DMS114 treated with DMSO at 0.1 percent for 48 hours (cell line): ENCODE measurements around the gene SLC28A1.
A peak's percentile ranks its signal among the peaks of the same experiment; 100 is the strongest.

Experiments
- DNase-seq: peaks from one replicate; lab custom pipeline; 2025; ENCODE audit not compliant: unreplicated experiment; lab: John Stamatoyannopoulos, UW

The SLC28A1 gene

GRCh38 chr15:84883916-84884781 lies at the start of gene SLC28A1:
Gene SLC28A1 (plus strand): TSS chr15:84884662. CDS start chr15:84887761, 3,099 bp downstream.
- DNase-seq = no peak

- no peak for DNase-seq
These were observed 49.5 kb upstream of the SLC28A1 start for GRCh38 chr15:84834969-84835368.

GRCh38 chr15:84835661-84836337 lies 48.7 kb upstream of the SLC28A1 start:
- no peak for DNase-seq

GRCh38 chr15:84836844-84837243 lies 47.6 kb upstream of the SLC28A1 start:
- DNase-seq = no peak

GRCh38 chr15:84839714-84840113 lies 44.7 kb upstream of the SLC28A1 start:
- no peak for DNase-seq

GRCh38 chr15:84840255-84840654 lies 44.2 kb upstream of the SLC28A1 start:
- no peak for DNase-seq

- DNase-seq = no peak
These were observed 43.6 kb upstream of the SLC28A1 start for GRCh38 chr15:84840741-84841429.

GRCh38 chr15:84842781-84843180 lies 41.7 kb upstream of the SLC28A1 start:
- no peak for DNase-seq

- no peak for DNase-seq
These were observed 39.5 kb upstream of the SLC28A1 start for GRCh38 chr15:84844964-84845363.

- DNase-seq = peak; percentile 48
These were observed 38.8 kb upstream of the SLC28A1 start for GRCh38 chr15:84845631-84846030.

GRCh38 chr15:84846269-84846668 lies 38.2 kb upstream of the SLC28A1 start:
- DNase-seq = no peak

- DNase-seq = no peak
These were observed 37.1 kb upstream of the SLC28A1 start for GRCh38 chr15:84847382-84847781.

- DNase-seq = no peak
These were observed 32.2 kb upstream of the SLC28A1 start for GRCh38 chr15:84852212-84852611.

GRCh38 chr15:84855136-84855535 lies 29.3 kb upstream of the SLC28A1 start:
- no peak for DNase-seq

- DNase-seq = no peak
These were observed 28.7 kb upstream of the SLC28A1 start for GRCh38 chr15:84855765-84856164.

GRCh38 chr15:84856731-84857417 lies 27.6 kb upstream of the SLC28A1 start:
- DNase-seq = no peak

GRCh38 chr15:84857418-84858004 lies 27.0 kb upstream of the SLC28A1 start:
- DNase-seq = no peak

GRCh38 chr15:84858231-84858630 lies 26.2 kb upstream of the SLC28A1 start:
- DNase-seq = no peak

GRCh38 chr15:84859144-84859543 lies 25.3 kb upstream of the SLC28A1 start:
- no peak for DNase-seq

GRCh38 chr15:84859651-84860050 lies 24.8 kb upstream of the SLC28A1 start:
- DNase-seq = no peak

- no peak for DNase-seq
These were observed 22.7 kb upstream of the SLC28A1 start for GRCh38 chr15:84861781-84862180.
